ENCODE measurements around the gene ZNF692.

DNA sequence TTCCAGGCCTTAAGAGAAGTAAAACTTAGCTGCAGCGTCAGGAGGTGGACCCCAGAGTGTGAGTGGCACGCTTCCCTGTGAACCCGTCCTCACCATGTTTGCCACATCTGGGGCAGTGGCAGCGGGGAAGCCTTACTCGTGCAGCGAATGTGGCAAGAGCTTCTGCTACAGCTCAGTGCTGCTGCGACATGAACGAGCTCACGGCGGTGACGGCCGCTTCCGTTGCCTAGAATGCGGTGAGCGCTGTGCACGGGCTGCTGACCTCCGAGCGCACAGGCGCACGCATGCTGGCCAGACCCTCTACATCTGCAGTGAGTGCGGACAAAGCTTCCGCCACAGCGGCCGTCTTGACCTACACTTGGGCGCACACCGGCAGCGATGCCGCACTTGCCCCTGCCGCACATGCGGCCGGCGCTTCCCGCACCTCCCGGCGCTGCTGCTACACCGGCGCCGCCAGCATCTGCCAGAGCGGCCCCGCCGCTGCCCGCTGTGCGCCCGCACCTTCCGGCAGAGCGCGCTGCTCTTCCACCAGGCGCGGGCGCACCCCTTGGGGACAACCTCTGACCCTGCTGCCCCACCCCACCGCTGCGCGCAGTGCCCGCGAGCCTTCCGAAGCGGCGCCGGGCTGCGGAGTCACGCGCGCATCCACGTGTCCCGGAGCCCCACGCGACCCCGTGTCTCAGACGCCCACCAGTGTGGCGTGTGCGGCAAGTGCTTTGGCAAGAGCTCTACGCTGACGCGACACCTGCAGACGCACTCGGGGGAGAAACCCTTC is 11.5 kb downstream of the ZNF692 start:
- TF ChIP-seq, protein P1, sequence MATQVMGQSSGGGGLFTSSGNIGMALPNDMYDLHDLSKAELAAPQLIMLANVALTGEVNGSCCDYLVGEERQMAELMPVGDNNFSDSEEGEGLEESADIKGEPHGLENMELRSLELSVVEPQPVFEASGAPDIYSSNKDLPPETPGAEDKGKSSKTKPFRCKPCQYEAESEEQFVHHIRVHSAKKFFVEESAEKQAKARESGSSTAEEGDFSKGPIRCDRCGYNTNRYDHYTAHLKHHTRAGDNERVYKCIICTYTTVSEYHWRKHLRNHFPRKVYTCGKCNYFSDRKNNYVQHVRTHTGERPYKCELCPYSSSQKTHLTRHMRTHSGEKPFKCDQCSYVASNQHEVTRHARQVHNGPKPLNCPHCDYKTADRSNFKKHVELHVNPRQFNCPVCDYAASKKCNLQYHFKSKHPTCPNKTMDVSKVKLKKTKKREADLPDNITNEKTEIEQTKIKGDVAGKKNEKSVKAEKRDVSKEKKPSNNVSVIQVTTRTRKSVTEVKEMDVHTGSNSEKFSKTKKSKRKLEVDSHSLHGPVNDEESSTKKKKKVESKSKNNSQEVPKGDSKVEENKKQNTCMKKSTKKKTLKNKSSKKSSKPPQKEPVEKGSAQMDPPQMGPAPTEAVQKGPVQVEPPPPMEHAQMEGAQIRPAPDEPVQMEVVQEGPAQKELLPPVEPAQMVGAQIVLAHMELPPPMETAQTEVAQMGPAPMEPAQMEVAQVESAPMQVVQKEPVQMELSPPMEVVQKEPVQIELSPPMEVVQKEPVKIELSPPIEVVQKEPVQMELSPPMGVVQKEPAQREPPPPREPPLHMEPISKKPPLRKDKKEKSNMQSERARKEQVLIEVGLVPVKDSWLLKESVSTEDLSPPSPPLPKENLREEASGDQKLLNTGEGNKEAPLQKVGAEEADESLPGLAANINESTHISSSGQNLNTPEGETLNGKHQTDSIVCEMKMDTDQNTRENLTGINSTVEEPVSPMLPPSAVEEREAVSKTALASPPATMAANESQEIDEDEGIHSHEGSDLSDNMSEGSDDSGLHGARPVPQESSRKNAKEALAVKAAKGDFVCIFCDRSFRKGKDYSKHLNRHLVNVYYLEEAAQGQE (IDR thresholded peaks at IDR 0.05; ENCODE audit: low read depth), result no peak
- TF ChIP-seq CEBPB (IDR thresholded peaks at IDR 0.05) (no peak), RAD21 (IDR thresholded peaks at IDR 0.05; ENCODE audit: low read depth) (no peak), YY1 (IDR thresholded peaks at IDR 0.05; ENCODE audit: low read depth) (no peak), EP300 (IDR thresholded peaks at IDR 0.05; ENCODE audit: borderline replicate concordance) (no peak), TCF12 (IDR thresholded peaks at IDR 0.05; ENCODE audit: low read depth) (no peak), TAF1 (IDR thresholded peaks at IDR 0.05; ENCODE audit: low read depth) (no peak), TEAD4 (IDR thresholded peaks at IDR 0.05) (no peak), FOXM1 (IDR thresholded peaks at IDR 0.05; ENCODE audit: borderline replicate concordance, low read depth) (no peak), ZBTB7A (IDR thresholded peaks at IDR 0.05; ENCODE audit: low read depth) (no peak), CREB1 (IDR thresholded peaks at IDR 0.05; ENCODE audit: low read depth) (no peak)
- TF ChIP-seq, protein P2, sequence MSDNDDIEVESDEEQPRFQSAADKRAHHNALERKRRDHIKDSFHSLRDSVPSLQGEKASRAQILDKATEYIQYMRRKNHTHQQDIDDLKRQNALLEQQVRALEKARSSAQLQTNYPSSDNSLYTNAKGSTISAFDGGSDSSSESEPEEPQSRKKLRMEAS (IDR thresholded peaks at IDR 0.05), result no peak
- TF ChIP-seq, protein P3, sequence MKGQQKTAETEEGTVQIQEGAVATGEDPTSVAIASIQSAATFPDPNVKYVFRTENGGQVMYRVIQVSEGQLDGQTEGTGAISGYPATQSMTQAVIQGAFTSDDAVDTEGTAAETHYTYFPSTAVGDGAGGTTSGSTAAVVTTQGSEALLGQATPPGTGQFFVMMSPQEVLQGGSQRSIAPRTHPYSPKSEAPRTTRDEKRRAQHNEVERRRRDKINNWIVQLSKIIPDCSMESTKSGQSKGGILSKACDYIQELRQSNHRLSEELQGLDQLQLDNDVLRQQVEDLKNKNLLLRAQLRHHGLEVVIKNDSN (IDR thresholded peaks at IDR 0.05), result no peak

Data from Ishikawa (cell line).